Measurements from ENCODE around the gene SIGLEC5. TPM values are rescaled to one million over a fixed set of nuclear protein-coding genes. Genes with fewer than 3 reads are reported as not detected.

The SIGLEC5 gene
- total and polyA plus RNA-seq, 2 experiments from 2014 or later = not detected

GRCh38 chr19:51654783-51655182, 24.6 kb upstream of the SIGLEC5 start:
- Histone ChIP-seq H3K27ac (ENCODE audit: low read depth) (no peak overlapping the region), H3K9me2 (ENCODE audit: insufficient read depth) (0 out of 2 replicates have a peak, but pooled peaks cover 5% of the 10 kb centered on the region), H3K27me3 (ENCODE audit: insufficient read depth) (no peaks in the 10 kb centered on the region), H4K20me1 (replicated peaks; ENCODE audit: insufficient read depth) (no peaks in the 10 kb centered on the region), H3K36me3 (ENCODE audit: insufficient read depth) (no peaks in the 10 kb centered on the region), H2AFZ (no peak overlapping the region), H3K4me3 (no peak overlapping the region), H3K4me2 (no peak overlapping the region), H3F3A (replicated peaks; ENCODE audit: low read depth) (no peaks in the 10 kb centered on the region), H3K4me1 (ENCODE audit: insufficient read depth) (no peaks in the 10 kb centered on the region), H3K79me2 (replicated peaks; ENCODE audit: insufficient read depth) (no peaks in the 10 kb centered on the region)
- H3K27me3 Mint-ChIP-seq (ENCODE audit: insufficient read depth, low read depth, poor library complexity) = no peaks in the 10 kb centered on the region
- H3K4me3 Mint-ChIP-seq = no peak overlapping the region
- no peaks in the 10 kb centered on the region; the same call in 2 of the 3 replicates for H3K4me1 Mint-ChIP-seq
- TF ChIP-seq ETS1 (IDR thresholded peaks at IDR 0.05) = no peak
- peak; percentile 36 to 59 for TF ChIP-seq CTCF (conservative IDR thresholded peaks at IDR 0.05; ENCODE audit: low read depth in 2 of 2)
- H3K36me3 Mint-ChIP-seq (ENCODE audit: low read depth) = peaks cover 11% of the 10 kb centered on the region
- no peak overlapping the region for H3K27ac Mint-ChIP-seq
- peaks cover 60% of the 10 kb centered on the region for H3K9me3 Mint-ChIP-seq
- DNase-seq (ENCODE audit: low spot score) = peak; percentile 61
- ATAC-seq = no peak

GRCh38 chr19:51653162-51653561, 23.0 kb upstream of the SIGLEC5 start:
- ATAC-seq = no peak
- H3K27me3 ChIP-seq (ENCODE audit: insufficient read depth) = no peaks in the 10 kb centered on the region
- no peaks in the 10 kb centered on the region for H3K36me3 ChIP-seq (ENCODE audit: insufficient read depth)
- H3K9me2 ChIP-seq (ENCODE audit: insufficient read depth) = 0 out of 2 replicates have a peak, but pooled peaks cover 5% of the 10 kb centered on the region
- no peak overlapping the region for H3K4me2 ChIP-seq
- Mint-ChIP-seq H3K4me3 (no peak overlapping the region), H3K9me3 (peaks cover 76% of the 10 kb centered on the region), H3K27me3 (ENCODE audit: insufficient read depth, low read depth, poor library complexity) (no peaks in the 10 kb centered on the region), H3K4me1 (no peaks in the 10 kb centered on the region; the same call in 2 of the 3 replicates), H3K27ac (no peak overlapping the region), H3K36me3 (ENCODE audit: low read depth) (peaks cover 16% of the 10 kb centered on the region)
- TF ChIP-seq ZNF331 (CRISPR knock-in tag; IDR thresholded peaks at IDR 0.05; ENCODE audit: low read depth) (no peak), EZH2phosphoT487 (IDR thresholded peaks at IDR 0.05; ENCODE audit: unreplicated experiment) (no peak), JUNB (IDR thresholded peaks at IDR 0.05; ENCODE audit: unreplicated experiment) (no peak), ZNF114 (CRISPR knock-in tag; IDR thresholded peaks at IDR 0.05) (no peak), ZNF462 (CRISPR knock-in tag; IDR thresholded peaks at IDR 0.05) (no peak), NANOG (IDR thresholded peaks at IDR 0.05; ENCODE audit: borderline replicate concordance) (no peak), ETS1 (IDR thresholded peaks at IDR 0.05) (no peak)
- H4K20me1 ChIP-seq (replicated peaks; ENCODE audit: insufficient read depth) = no peaks in the 10 kb centered on the region
- no peaks in the 10 kb centered on the region for H3F3A ChIP-seq (replicated peaks; ENCODE audit: low read depth)
- no peak overlapping the region for H3K4me3 ChIP-seq
- H3K79me2 ChIP-seq (replicated peaks; ENCODE audit: insufficient read depth) = no peaks in the 10 kb centered on the region
- no peak overlapping the region for H2AFZ ChIP-seq
- no peak for DNase-seq (ENCODE audit: low spot score)
- no peaks in the 10 kb centered on the region for H3K4me1 ChIP-seq (ENCODE audit: insufficient read depth)
- no peak overlapping the region for H3K27ac ChIP-seq (ENCODE audit: low read depth)
